ENCODE measurements around the gene DNAJC6. TPM values are rescaled to one million over a fixed set of nuclear protein-coding genes. Genes with fewer than 3 reads are reported as not detected.

DNAJC6 gene
- total RNA-seq, 1 donor from 2014 or later, result 21.9 TPM

GRCh38 chr1:65330021-65330420 is 20.7 kb downstream of the DNAJC6 start:
- no peaks in the 10 kb centered on the region for H4K20me1 ChIP-seq (ENCODE audit: low read depth)
- no peak overlapping the region for H3K4me3 ChIP-seq
- Mint-ChIP-seq H3K4me1 (no peaks in the 10 kb centered on the region), H3K27ac (no peak overlapping the region), H3K36me3 (no peaks in the 10 kb centered on the region), H3K9me3 (no peaks in the 10 kb centered on the region), H3K27me3 (ENCODE audit: insufficient read depth, low read depth) (no peaks in the 10 kb centered on the region), H3K4me3 (no peak overlapping the region)
- no peak overlapping the region for H2AFZ ChIP-seq (replicated peaks)
- no peaks in the 10 kb centered on the region for H3F3A ChIP-seq (ENCODE audit: low read depth)
- no peak for TF ChIP-seq EZH2phosphoT487 (IDR thresholded peaks at IDR 0.05)
- no peaks in the 10 kb centered on the region for H3K4me1 ChIP-seq
- H3K79me2 ChIP-seq (ENCODE audit: low read depth), result no peaks in the 10 kb centered on the region
- no peak for DNase-seq (ENCODE audit: low spot score)
- no peak overlapping the region for H3K4me2 ChIP-seq
- H3K27me3 ChIP-seq, result no peaks in the 10 kb centered on the region
- no peak overlapping the region for H3K27ac ChIP-seq
- H3K36me3 ChIP-seq, result no peaks in the 10 kb centered on the region
- no peak overlapping the region for H3K9ac ChIP-seq
- no peaks in the 10 kb centered on the region for H3K9me3 ChIP-seq (ENCODE audit: low read depth)

- Histone ChIP-seq H4K20me1 (ENCODE audit: low read depth) (no peaks in the 10 kb centered on the region), H3K27ac (no peak overlapping the region), H3K36me3 (no peaks in the 10 kb centered on the region), H3K9me3 (ENCODE audit: low read depth) (no peaks in the 10 kb centered on the region), H3F3A (ENCODE audit: low read depth) (no peaks in the 10 kb centered on the region), H3K4me2 (no peak overlapping the region), H3K27me3 (no peaks in the 10 kb centered on the region), H2AFZ (replicated peaks) (no peak overlapping the region), H3K79me2 (ENCODE audit: low read depth) (no peaks in the 10 kb centered on the region), H3K4me3 (no peak overlapping the region), H3K9ac (no peak overlapping the region), H3K4me1 (no peaks in the 10 kb centered on the region)
- TF ChIP-seq EZH2phosphoT487 (IDR thresholded peaks at IDR 0.05) (no peak), CTCF (IDR thresholded peaks at IDR 0.05) (no peak), EZH2 (IDR thresholded peaks at IDR 0.05) (no peak)
- DNase-seq (ENCODE audit: low spot score), result no peak
- no peak overlapping the region for H3K4me3 Mint-ChIP-seq
- no peak overlapping the region for H3K27ac Mint-ChIP-seq
- no peaks in the 10 kb centered on the region for H3K27me3 Mint-ChIP-seq (ENCODE audit: insufficient read depth, low read depth)
- no peaks in the 10 kb centered on the region for H3K36me3 Mint-ChIP-seq
- no peaks in the 10 kb centered on the region for H3K4me1 Mint-ChIP-seq
- H3K9me3 Mint-ChIP-seq, result no peaks in the 10 kb centered on the region
These were observed 21.5 kb downstream of the DNAJC6 start for GRCh38 chr1:65330822-65331221.

GRCh38 chr1:65332821-65333220 is 23.5 kb downstream of the DNAJC6 start:
- Histone ChIP-seq H3K4me1 (no peaks in the 10 kb centered on the region), H4K20me1 (ENCODE audit: low read depth) (no peaks in the 10 kb centered on the region), H3K27ac (no peak overlapping the region), H3K36me3 (no peaks in the 10 kb centered on the region), H3K4me2 (no peak overlapping the region), H2AFZ (replicated peaks) (no peak overlapping the region), H3K27me3 (no peaks in the 10 kb centered on the region), H3K4me3 (no peak overlapping the region), H3K79me2 (ENCODE audit: low read depth) (no peaks in the 10 kb centered on the region), H3K9ac (no peak overlapping the region), H3K9me3 (ENCODE audit: low read depth) (no peaks in the 10 kb centered on the region), H3F3A (ENCODE audit: low read depth) (no peaks in the 10 kb centered on the region)
- no peak for DNase-seq (ENCODE audit: low spot score)
- no peak for TF ChIP-seq CTCF (IDR thresholded peaks at IDR 0.05)
- TF ChIP-seq EZH2 (IDR thresholded peaks at IDR 0.05), result no peak
- TF ChIP-seq EZH2phosphoT487 (IDR thresholded peaks at IDR 0.05), result no peak
- no peaks in the 10 kb centered on the region for H3K9me3 Mint-ChIP-seq
- H3K27me3 Mint-ChIP-seq (ENCODE audit: insufficient read depth, low read depth), result no peaks in the 10 kb centered on the region
- no peaks in the 10 kb centered on the region for H3K4me1 Mint-ChIP-seq
- H3K4me3 Mint-ChIP-seq, result no peak overlapping the region
- H3K27ac Mint-ChIP-seq, result no peak overlapping the region
- H3K36me3 Mint-ChIP-seq, result no peaks in the 10 kb centered on the region

GRCh38 chr1:65334081-65334480 is 24.7 kb downstream of the DNAJC6 start:
- Mint-ChIP-seq H3K27me3 (ENCODE audit: insufficient read depth, low read depth) (no peaks in the 10 kb centered on the region), H3K36me3 (no peaks in the 10 kb centered on the region)
- no peaks in the 10 kb centered on the region for H3K27me3 ChIP-seq

More at GRCh38 chr1:65334081-65334480, 24.7 kb downstream of the DNAJC6 start:
- Histone ChIP-seq H3K4me3 (no peak overlapping the region), H3K36me3 (no peaks in the 10 kb centered on the region), H3F3A (ENCODE audit: low read depth) (no peaks in the 10 kb centered on the region), H3K27ac (no peak overlapping the region), H3K4me2 (no peak overlapping the region), H3K4me1 (no peaks in the 10 kb centered on the region), H3K9ac (no peak overlapping the region), H4K20me1 (ENCODE audit: low read depth) (no peaks in the 10 kb centered on the region), H3K79me2 (ENCODE audit: low read depth) (no peaks in the 10 kb centered on the region), H2AFZ (replicated peaks) (no peak overlapping the region), H3K9me3 (ENCODE audit: low read depth) (no peaks in the 10 kb centered on the region)
- Mint-ChIP-seq H3K4me3 (no peak overlapping the region), H3K4me1 (no peaks in the 10 kb centered on the region), H3K9me3 (no peaks in the 10 kb centered on the region), H3K27ac (no peak overlapping the region)
- DNase-seq (ENCODE audit: low spot score), result no peak
- TF ChIP-seq EZH2 (IDR thresholded peaks at IDR 0.05), result no peak
- no peak for TF ChIP-seq CTCF (IDR thresholded peaks at IDR 0.05)
- TF ChIP-seq EZH2phosphoT487 (IDR thresholded peaks at IDR 0.05), result no peak

All from neural progenitor cell (in vitro differentiated cells).